CD4-positive, CD25-positive, alpha-beta regulatory T cell (primary cell): ENCODE measurements around the gene CRAMP1. TPM values are rescaled to one million over a fixed set of nuclear protein-coding genes. Genes with fewer than 3 reads are reported as not detected.

Experiments used
- ATAC-seq, 2 donors: fragments of 150-1000 bp; cut with Tn5 transposase; one replicate each; pipeline ENCODE4 v1.10.0; 2021; ENCODE audit warnings: low read depth in 2 of 2, moderate number of reproducible peaks in 2 of 2, moderate library complexity in 1 of 2
- DNase-seq, 3 donors: peaks; one replicate each; pipeline versions ENCODE4 v3.0.0 to v3.0.0-alpha.2; 2012 to 2022; ENCODE audit warnings: mixed read lengths in 1 of 3
- H3K27ac ChIP-seq: one replicate; pipeline ENCODE4 v1.7.0; 2013; ENCODE audit warnings: mild to moderate bottlenecking, low read length; ENCODE audit not compliant: insufficient read depth, poor library complexity, severe bottlenecking
- H3K27me3 ChIP-seq: one replicate; pipeline ENCODE4 v1.7.0; 2013; ENCODE audit warnings: low read length; ENCODE audit not compliant: control insufficient read depth, insufficient read depth
- H3K36me3 ChIP-seq: one replicate; pipeline ENCODE4 v1.7.0; 2013; ENCODE audit warnings: mild to moderate bottlenecking, low read length, moderate library complexity; ENCODE audit not compliant: control insufficient read depth, insufficient read depth
- H3K4me1 ChIP-seq: 2 replicates; pipeline ENCODE4 v1.7.0; 2013; ENCODE audit warnings: mild to moderate bottlenecking, low read length; ENCODE audit not compliant: insufficient read depth, control insufficient read depth, poor library complexity, severe bottlenecking
- H3K4me3 ChIP-seq: one replicate; pipeline ENCODE4 v1.7.0; 2013; ENCODE audit warnings: low read depth, mild to moderate bottlenecking, low read length, moderate library complexity
- H3K9me3 ChIP-seq, 2 experiments: 1 replicate in 1 of 2; 2 replicates in 1 of 2; pipeline ENCODE4 v1.7.0; 2013; ENCODE audit warnings: low read length in 2 of 2, mild to moderate bottlenecking in 1 of 2, moderate library complexity in 1 of 2; ENCODE audit not compliant: control insufficient read depth in 2 of 2
- H3K27ac Mint-ChIP-seq, 3 donors: one replicate each; pipeline ENCODE4 v1.8.0; 2020 to 2022; ENCODE audit warnings: mild to moderate bottlenecking in 3 of 3, mixed read lengths in 3 of 3, moderate library complexity in 2 of 3
- H3K27me3 Mint-ChIP-seq: one replicate; pipeline ENCODE4 v1.8.0; 2022; ENCODE audit warnings: mild to moderate bottlenecking, mixed read lengths
- H3K36me3 Mint-ChIP-seq: one replicate; pipeline ENCODE4 v1.8.0; 2020; ENCODE audit warnings: mixed read lengths
- H3K4me1 Mint-ChIP-seq, 4 donors: one replicate each; pipeline ENCODE4 v1.8.0; 2020 to 2022; ENCODE audit warnings: mixed read lengths in 4 of 4, mild to moderate bottlenecking in 1 of 4
- H3K4me3 Mint-ChIP-seq, 4 donors: one replicate each; pipeline ENCODE4 v1.8.0; 2020 to 2022; ENCODE audit warnings: mild to moderate bottlenecking in 4 of 4, mixed read lengths in 4 of 4, moderate library complexity in 3 of 4
- H3K9me3 Mint-ChIP-seq, 7 donors: one replicate each; pipeline ENCODE4 v1.8.0; 2020 to 2022; ENCODE audit warnings: mixed read lengths in 7 of 7, mild to moderate bottlenecking in 3 of 7, moderate library complexity in 2 of 7
- polyA plus RNA-seq, 4 donors: library from polyadenylated mRNA; unstranded; fragments of 300-500 nt; fragmentation: Illumina TruSeq; gene quantifications; one replicate each; pipeline ENCODE4 v1.2.3, GENCODE V29; 2021
- total RNA-seq: library from RNA; stranded (reverse); gene quantifications from one replicate; pipeline ENCODE4 v1.2.3, GENCODE V29; 2022

The CRAMP1 gene
- total and polyA plus RNA-seq, 5 donors from 2014 or later: 0.49 to 30.5 (median 1.3) TPM

DNA sequence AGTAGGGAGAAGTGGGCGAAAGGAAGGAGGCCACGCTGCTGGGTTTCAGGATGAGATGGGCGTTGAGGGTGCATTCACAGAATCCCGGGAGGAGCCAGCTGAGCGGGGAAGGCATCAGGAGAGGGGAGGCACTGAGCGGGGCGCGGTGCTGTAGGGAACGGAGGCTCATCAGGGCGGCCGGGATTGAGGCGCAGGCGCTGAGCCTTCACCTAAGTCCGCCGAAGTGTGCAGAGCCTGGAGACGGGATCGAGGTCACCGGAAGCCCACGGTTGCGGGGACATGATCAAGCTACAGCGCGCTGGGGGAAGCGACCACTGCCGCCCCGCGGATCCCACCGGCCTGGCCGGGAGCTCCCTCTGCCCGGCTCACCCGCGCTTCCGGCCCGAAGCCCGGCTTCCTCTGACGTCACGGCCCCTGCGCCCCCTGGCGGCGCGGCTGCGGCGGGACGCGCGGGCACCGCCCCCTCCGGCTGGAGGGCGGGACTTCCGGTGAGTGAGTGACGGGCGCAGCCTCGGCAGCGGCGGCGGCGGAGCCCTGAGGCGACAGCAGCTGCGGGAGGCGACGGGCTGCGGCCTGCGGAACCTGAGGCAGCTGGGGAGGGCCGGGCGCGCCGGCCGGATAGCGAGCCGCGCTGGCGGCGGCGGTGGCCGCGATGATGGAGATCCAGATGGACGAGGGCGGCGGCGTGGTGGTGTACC, 93.7 kb downstream of the CRAMP1 start, which contains the start of gene MAPK8IP3:
MAPK8IP3 (plus strand) TSS at position 508 of the 698 bp plus-strand sequence; CDS start at position 653, 145 bp downstream.
- Histone ChIP-seq H3K4me3 (peak within 1 kb of the TSS; percentile 85), H3K9me3 (no peaks in the 10 kb centered on the region), H3K36me3 (peaks cover 9% of the 10 kb centered on the region), H3K4me1 (peaks cover 31% of the 10 kb centered on the region), H3K27me3 (no peaks in the 10 kb centered on the region), H3K27ac (peak within 1 kb of the TSS; percentile 84)
- Mint-ChIP-seq H3K9me3 (peaks cover 0 to 1% (median 0%) of the 10 kb centered on the region in 7 donors), H3K4me1 (peaks cover 9 to 50% (median 22%) of the 10 kb centered on the region in 4 donors), H3K27ac (peak within 1 kb of the TSS; percentile 98 to 99 (median 98)), H3K27me3 (no peaks in the 10 kb centered on the region), H3K36me3 (peaks cover 5% of the 10 kb centered on the region), H3K4me3 (peak within 1 kb of the TSS; percentile 86 to 100 (median 98))
- ATAC-seq (peak; percentile 88 to 90), DNase-seq (peak; percentile 89 to 97 (median 89))

DNA sequence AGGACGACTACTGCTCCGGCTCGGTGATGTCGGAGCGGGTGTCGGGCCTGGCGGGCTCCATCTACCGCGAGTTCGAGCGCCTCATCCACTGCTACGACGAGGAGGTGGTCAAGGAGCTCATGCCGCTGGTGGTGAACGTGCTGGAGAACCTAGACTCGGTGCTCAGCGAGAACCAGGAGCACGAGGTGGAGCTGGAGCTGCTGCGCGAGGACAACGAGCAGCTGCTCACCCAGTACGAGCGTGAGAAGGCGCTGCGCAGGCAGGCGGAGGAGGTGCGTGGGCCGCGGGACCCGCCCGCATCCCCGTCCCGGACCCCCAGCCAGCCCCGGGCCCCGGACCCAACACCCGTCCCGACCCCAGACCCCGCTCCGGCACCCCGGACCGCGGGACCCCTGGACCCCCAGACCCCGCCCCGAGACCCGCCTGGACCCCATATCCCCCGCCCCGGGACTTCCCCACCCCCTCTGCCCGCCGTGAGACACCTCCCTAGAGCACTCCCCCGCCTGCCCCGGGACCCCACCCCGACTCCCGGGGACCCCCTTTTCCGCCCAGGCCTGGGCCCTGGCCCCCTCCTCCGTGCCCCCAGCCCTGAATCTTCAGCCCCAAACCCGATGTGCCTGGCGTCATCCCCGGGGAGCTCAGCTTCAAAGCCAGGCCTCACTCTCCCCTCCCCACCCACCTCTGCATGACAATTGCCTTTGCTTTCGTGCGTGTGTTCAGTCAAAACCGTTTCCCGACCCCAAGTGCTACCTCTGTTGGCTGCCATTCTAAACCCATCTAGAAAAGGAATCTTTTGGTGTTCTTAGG, 94.4 kb downstream of the CRAMP1 start:
- peak overlapping the region; percentile 85 for H3K4me3 ChIP-seq
- DNase-seq: peak; percentile 10 to 68 (median 38)
- peak overlapping the region; percentile 84 for H3K27ac ChIP-seq
- Mint-ChIP-seq H3K27ac (peak overlapping the region in 2 of 3 donors; percentile 90 to 98), H3K4me3 (peak overlapping the region; percentile 86 to 100 (median 98)), H3K9me3 (peaks cover 0 to 1% (median 0%) of the 10 kb centered on the region in 7 donors), H3K36me3 (peaks cover 5% of the 10 kb centered on the region), H3K4me1 (peaks cover 9 to 52% (median 22%) of the 10 kb centered on the region in 4 donors), H3K27me3 (no peaks in the 10 kb centered on the region)
- H3K27me3 ChIP-seq: no peaks in the 10 kb centered on the region
- peak; percentile 13 to 20 for ATAC-seq
- peaks cover 6% of the 10 kb centered on the region for H3K36me3 ChIP-seq
- no peaks in the 10 kb centered on the region for H3K9me3 ChIP-seq
- H3K4me1 ChIP-seq: peaks cover 31% of the 10 kb centered on the region

DNA sequence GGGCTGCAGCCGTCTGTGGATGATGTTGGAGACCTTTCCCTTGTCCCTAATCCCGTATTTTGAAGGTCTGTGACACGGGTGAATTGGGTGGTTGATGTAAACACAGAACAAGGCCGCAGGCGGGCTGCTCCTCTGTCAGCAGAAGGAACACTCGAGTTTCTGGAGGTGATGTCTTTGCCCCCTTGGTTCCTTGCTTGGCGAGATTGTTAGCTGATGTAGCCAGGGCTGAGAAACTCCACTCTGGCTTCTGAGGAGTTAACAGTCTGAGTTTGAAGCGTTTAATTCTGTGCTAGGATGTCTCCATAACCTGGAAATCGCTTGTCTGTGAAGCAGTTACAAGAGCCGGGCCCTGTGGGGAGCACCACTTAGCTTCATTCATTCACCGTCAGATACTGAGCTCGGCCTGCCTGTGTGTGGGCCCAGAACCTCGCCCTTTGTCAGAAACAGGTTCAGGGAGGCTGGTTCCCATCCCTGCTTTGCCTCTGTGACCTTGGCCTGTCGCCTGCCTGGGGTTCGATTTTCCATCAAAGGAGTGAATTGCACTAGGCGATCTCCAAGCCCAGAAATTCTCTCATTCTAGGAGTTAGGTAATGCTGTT, 95.1 kb downstream of the CRAMP1 start:
- Histone ChIP-seq H3K36me3 (peaks cover 3% of the 10 kb centered on the region), H3K27ac (peak overlapping the region; percentile 84), H3K27me3 (no peaks in the 10 kb centered on the region), H3K4me1 (peaks cover 31% of the 10 kb centered on the region), H3K9me3 (no peaks in the 10 kb centered on the region), H3K4me3 (peak overlapping the region; percentile 85)
- ATAC-seq (no peak), DNase-seq (peak in 2 of 3 donors; percentile 13 to 41)
- Mint-ChIP-seq H3K36me3 (peaks cover 3% of the 10 kb centered on the region), H3K4me3 (peak overlapping the region; percentile 86 to 97 (median 89)), H3K27me3 (no peaks in the 10 kb centered on the region), H3K27ac (peak overlapping the region in 2 of 3 donors; percentile 85 to 90), H3K9me3 (peaks cover 0 to 1% (median 0%) of the 10 kb centered on the region in 7 donors), H3K4me1 (peaks cover 9 to 54% (median 22%) of the 10 kb centered on the region in 4 donors)

DNA sequence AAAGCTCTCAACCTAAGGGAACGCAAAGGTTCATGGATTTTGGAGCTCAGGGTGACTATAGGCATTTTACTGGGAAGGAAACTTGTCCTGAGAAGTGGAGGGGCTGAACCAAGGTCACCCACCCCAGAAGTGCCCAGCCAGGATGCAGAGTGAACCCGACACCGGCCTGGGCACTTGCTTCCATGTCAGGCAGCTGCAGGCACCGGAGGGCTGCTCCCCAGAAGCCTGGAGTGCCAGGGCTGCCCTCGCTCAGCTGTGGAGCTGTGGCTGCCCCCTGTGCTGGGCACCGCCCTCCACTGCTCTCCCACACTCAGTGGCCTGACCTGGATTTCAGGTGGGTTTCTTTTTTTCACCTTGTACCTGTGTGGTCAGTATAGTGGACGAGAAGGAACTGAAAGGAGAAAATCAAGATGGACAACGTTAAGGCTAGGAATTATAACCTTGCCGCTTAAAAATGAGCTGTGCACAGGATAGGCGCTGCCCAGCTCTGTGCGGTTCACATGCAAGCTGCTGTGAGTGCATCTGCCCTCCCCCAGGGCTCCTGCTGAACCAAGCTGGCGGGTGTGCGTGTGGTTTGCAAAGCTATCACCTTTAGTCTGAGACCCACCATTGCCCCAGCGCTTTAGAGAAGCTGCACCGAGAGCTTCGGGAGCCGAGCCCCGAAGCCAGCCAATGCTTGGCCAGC, 96.1 kb downstream of the CRAMP1 start:
- no peak for ATAC-seq
- Histone ChIP-seq H3K9me3 (no peaks in the 10 kb centered on the region), H3K4me1 (peaks cover 35% of the 10 kb centered on the region), H3K36me3 (no peaks in the 10 kb centered on the region), H3K27ac (no peak overlapping the region), H3K4me3 (peak overlapping the region; percentile 85), H3K27me3 (no peaks in the 10 kb centered on the region)
- Mint-ChIP-seq H3K4me1 (peaks cover 9 to 61% (median 22%) of the 10 kb centered on the region in 4 donors), H3K9me3 (peaks cover 0 to 1% (median 0%) of the 10 kb centered on the region in 7 donors), H3K36me3 (no peaks in the 10 kb centered on the region), H3K4me3 (peak overlapping the region; percentile 86 to 97 (median 89)), H3K27me3 (no peaks in the 10 kb centered on the region), H3K27ac (peak overlapping the region in 2 of 3 donors; percentile 26 to 85)
- DNase-seq: no peak

DNA sequence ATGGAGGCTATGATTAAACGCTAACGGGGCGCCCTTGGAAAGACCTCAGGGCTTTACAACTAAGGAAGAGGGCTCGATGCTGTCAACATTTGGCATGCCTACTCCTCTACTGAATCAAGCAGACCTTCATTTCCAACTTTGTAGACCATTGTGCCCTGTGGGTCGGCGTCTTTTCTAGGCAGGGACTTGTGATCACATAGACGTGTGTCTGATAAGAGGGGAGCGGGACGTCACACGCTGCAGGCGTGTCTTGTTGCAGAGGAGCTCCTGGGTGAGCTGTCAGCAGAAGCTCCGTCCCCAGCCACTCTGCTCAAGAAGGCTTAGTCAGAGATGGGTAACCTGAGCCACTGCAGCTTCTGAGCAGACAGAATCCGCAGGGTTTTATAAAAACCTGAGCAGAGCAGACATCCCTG, 96.6 kb downstream of the CRAMP1 start:
- Mint-ChIP-seq H3K36me3 (no peaks in the 10 kb centered on the region), H3K27me3 (no peaks in the 10 kb centered on the region), H3K9me3 (peaks cover 0 to 1% (median 0%) of the 10 kb centered on the region in 7 donors), H3K27ac (peak overlapping the region in 1 of 3 donors; percentile 11), H3K4me3 (peak overlapping the region in 2 of 4 donors; percentile 50 to 86), H3K4me1 (peaks cover 9 to 66% (median 22%) of the 10 kb centered on the region in 4 donors)
- Histone ChIP-seq H3K4me1 (peaks cover 35% of the 10 kb centered on the region), H3K36me3 (no peaks in the 10 kb centered on the region), H3K4me3 (no peak overlapping the region), H3K9me3 (no peaks in the 10 kb centered on the region), H3K27ac (no peak overlapping the region), H3K27me3 (no peaks in the 10 kb centered on the region)
- ATAC-seq (no peak), DNase-seq (no peak)

DNA sequence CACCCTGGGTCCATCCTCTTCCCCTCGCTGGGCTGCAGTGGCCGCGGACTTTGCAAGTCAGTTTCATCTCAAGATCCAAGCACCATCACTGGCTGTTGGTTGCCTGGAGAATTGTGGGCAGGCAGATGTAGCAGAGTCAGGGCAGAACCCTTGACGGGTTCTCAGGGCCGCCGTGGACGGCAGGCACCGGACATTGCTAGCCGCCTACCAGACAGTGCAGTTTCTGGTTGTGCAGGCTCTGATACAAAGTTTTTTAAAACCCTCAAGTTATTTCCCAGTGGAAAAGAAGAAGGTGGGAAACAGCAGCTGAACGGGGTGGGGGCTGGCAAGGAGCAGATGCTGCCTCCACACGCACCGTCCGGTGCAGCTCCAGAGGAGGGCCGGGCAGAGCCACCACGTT, 97.2 kb downstream of the CRAMP1 start:
- Mint-ChIP-seq H3K4me1 (peaks cover 9 to 66% (median 21%) of the 10 kb centered on the region in 4 donors), H3K27ac (peak overlapping the region in 1 of 3 donors; percentile 11), H3K27me3 (no peaks in the 10 kb centered on the region), H3K36me3 (no peaks in the 10 kb centered on the region), H3K4me3 (peak overlapping the region in 1 of 4 donors; percentile 86), H3K9me3 (no peaks in the 10 kb centered on the region)
- Histone ChIP-seq H3K9me3 (no peaks in the 10 kb centered on the region), H3K27me3 (no peaks in the 10 kb centered on the region), H3K36me3 (no peaks in the 10 kb centered on the region), H3K4me1 (peaks cover 35% of the 10 kb centered on the region), H3K4me3 (no peak overlapping the region), H3K27ac (no peak overlapping the region)
- DNase-seq: no peak
- no peak for ATAC-seq
